Lung (tissue), 12 donors: ENCODE measurements around the gene NKTR. TPM values are rescaled to one million over a fixed set of nuclear protein-coding genes. Genes with fewer than 3 reads are reported as not detected.

Experiments used
- ATAC-seq: fragments of 200-7000 bp; cut with Tn5 transposase; one replicate; pipeline ENCODE4 v1.9.1; 2020; ENCODE audit warnings: moderate number of reproducible peaks; ENCODE audit not compliant: insufficient read depth, low FRiP score
- DNase-seq, 3 donors: peaks; one replicate each; pipeline ENCODE4 v3.0.0-alpha.2; 2013 to 2017
- H3K27ac ChIP-seq, 2 donors: one replicate each; pipeline ENCODE4 v1.5.1; 2013; ENCODE audit warnings: mild to moderate bottlenecking in 2 of 2, moderate library complexity in 2 of 2, control low read depth in 1 of 2, inconsistent platforms in 1 of 2, low read depth in 1 of 2, low read length in 1 of 2
- H3K27me3 ChIP-seq, 3 donors: one replicate each; pipeline ENCODE4 v1.5.1; 2013; ENCODE audit warnings: low read length in 2 of 3; ENCODE audit not compliant: control insufficient read depth in 3 of 3, insufficient read depth in 3 of 3
- H3K36me3 ChIP-seq, 4 donors: one replicate each; pipeline ENCODE4 v1.5.1; 2013; ENCODE audit warnings: low read length in 4 of 4, mild to moderate bottlenecking in 1 of 4, moderate library complexity in 1 of 4; ENCODE audit not compliant: control insufficient read depth in 4 of 4, insufficient read depth in 4 of 4
- H3K4me1 ChIP-seq, 5 donors: one replicate each; pipeline ENCODE4 v1.5.1; 2013; ENCODE audit warnings: low read length in 5 of 5, mild to moderate bottlenecking in 2 of 5, moderate library complexity in 1 of 5; ENCODE audit not compliant: control insufficient read depth in 5 of 5, insufficient read depth in 5 of 5
- H3K4me3 ChIP-seq: one replicate; pipeline ENCODE4 v1.5.1; 2013; ENCODE audit warnings: mild to moderate bottlenecking, control low read depth, moderate library complexity
- H3K9ac ChIP-seq, 2 donors: one replicate each; pipeline ENCODE4 v1.5.1; 2013; ENCODE audit warnings: low read length in 2 of 2, control low read depth in 1 of 2; ENCODE audit not compliant: insufficient read depth in 1 of 2
- H3K9me3 ChIP-seq, 4 donors: one replicate each; pipeline ENCODE4 v1.5.1; 2013; ENCODE audit warnings: low read length in 3 of 4, mild to moderate bottlenecking in 1 of 4, moderate library complexity in 1 of 4; ENCODE audit not compliant: control insufficient read depth in 4 of 4, insufficient read depth in 3 of 4
- WGBS, 2 donors: extraction: QIAGEN DNeasy Blood & Tissue Kit; methylation state at CpG; one replicate each; pipeline ENCODE4 v1.1.7; 2013; 5-methylcytosine and 5-hydroxymethylcytosine counted together
- polyA plus RNA-seq, 2 donors: library from polyadenylated mRNA; stranded (reverse); fragments of 200-250 nt; gene quantifications; one replicate each; pipeline ENCODE4 v1.2.1, GENCODE V29; 2013
- total RNA-seq, 2 donors: library from RNA; depleted of rRNA in 1 of 2; stranded (reverse); fragments of >200 nt in 1 of 2; gene quantifications; one replicate each; pipeline ENCODE4 v1.2.1, GENCODE V29; 2014 to 2021
- TF ChIP-seq, protein P1 (sequence below): IDR thresholded peaks from 2 replicates; pipeline ENCODE4 v1.5.1; 2012; ENCODE audit warnings: mild to moderate bottlenecking; ENCODE audit errors: control extremely low read depth, extremely low read depth
- donor health status: control.
- donor health status: control.
- donor health status: Bipolar disorder and iron deficiency.
- donor health status: healthy.
- donor health status: DM: yes; HTN: yes; CAD: no.

NKTR gene
- total and polyA plus RNA-seq, 4 donors, result 15.3 to 291 (median 52.9) TPM

DNA sequence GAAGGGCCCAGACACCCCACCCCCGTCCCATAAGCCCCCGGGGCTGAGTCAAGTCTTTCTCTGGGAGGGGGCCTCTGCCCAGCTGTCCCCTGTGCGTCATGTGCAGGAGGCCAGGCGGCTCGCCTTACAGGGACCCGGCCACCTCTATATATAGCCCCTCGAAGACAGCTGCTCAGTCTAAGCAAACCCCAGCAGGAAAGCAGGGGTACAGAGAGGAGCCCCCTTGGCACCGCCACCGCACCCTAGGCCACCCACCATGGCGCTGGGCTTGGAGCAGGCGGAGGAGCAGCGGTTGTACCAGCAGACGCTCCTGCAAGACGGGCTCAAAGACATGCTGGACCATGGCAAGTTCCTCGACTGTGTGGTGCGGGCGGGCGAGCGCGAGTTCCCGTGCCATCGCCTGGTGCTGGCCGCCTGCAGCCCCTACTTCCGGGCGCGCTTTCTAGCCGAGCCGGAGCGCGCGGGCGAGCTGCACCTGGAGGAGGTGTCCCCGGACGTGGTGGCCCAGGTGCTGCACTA is 84.9 kb downstream of the NKTR start, which contains the start of gene KLHL40:
KLHL40 (plus strand) TSS at position 175 of the 519 bp plus-strand sequence; CDS start at position 257, 82 bp downstream.
- TF ChIP-seq, protein P1, sequence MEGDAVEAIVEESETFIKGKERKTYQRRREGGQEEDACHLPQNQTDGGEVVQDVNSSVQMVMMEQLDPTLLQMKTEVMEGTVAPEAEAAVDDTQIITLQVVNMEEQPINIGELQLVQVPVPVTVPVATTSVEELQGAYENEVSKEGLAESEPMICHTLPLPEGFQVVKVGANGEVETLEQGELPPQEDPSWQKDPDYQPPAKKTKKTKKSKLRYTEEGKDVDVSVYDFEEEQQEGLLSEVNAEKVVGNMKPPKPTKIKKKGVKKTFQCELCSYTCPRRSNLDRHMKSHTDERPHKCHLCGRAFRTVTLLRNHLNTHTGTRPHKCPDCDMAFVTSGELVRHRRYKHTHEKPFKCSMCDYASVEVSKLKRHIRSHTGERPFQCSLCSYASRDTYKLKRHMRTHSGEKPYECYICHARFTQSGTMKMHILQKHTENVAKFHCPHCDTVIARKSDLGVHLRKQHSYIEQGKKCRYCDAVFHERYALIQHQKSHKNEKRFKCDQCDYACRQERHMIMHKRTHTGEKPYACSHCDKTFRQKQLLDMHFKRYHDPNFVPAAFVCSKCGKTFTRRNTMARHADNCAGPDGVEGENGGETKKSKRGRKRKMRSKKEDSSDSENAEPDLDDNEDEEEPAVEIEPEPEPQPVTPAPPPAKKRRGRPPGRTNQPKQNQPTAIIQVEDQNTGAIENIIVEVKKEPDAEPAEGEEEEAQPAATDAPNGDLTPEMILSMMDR, result no peak
- ATAC-seq, result no peak
- Histone ChIP-seq H3K27ac (peak within 1 kb of the TSS in 1 of 2 donors; percentile 77), H3K4me1 (peaks cover 0 to 7% (median 0%) of the 10 kb centered on the region in 5 donors), H3K9ac (no peak within 1 kb of the TSS), H3K36me3 (no peaks in the 10 kb centered on the region), H3K9me3 (peaks cover 0 to 6% (median 0%) of the 10 kb centered on the region in 4 donors), H3K4me3 (no peak within 1 kb of the TSS), H3K27me3 (peaks cover 0 to 28% (median 15%) of the 10 kb centered on the region in 3 donors)
- 45 to 50% methylated on average over 34 of the region's 34 CpGs for whole genome bisulfite sequencing, 2 donors
- DNase-seq, result peak in 1 of 3 donors; percentile 9

- H3K27me3 ChIP-seq, result peaks cover 0 to 28% (median 15%) of the 10 kb centered on the region in 3 donors
- peaks cover 0 to 7% (median 0%) of the 10 kb centered on the region in 5 donors for H3K4me1 ChIP-seq
- TF ChIP-seq, protein P1, result no peak
- H3K9ac ChIP-seq, result no peak overlapping the region
- no peak overlapping the region for H3K27ac ChIP-seq
- ATAC-seq, result no peak
- 37 to 41% methylated on average over 79 to 80 of the region's 80 CpGs for WGBS, 2 donors
- H3K36me3 ChIP-seq, result no peaks in the 10 kb centered on the region
- peaks cover 0 to 6% (median 0%) of the 10 kb centered on the region in 4 donors for H3K9me3 ChIP-seq
- DNase-seq, result peak in 1 of 3 donors; percentile 25
- H3K4me3 ChIP-seq, result no peak overlapping the region
Observed at GRCh38 chr3:42685891-42686820, 85.7 kb downstream of the NKTR start.

- Histone ChIP-seq H3K27me3 (peaks cover 0 to 28% (median 15%) of the 10 kb centered on the region in 3 donors), H3K9ac (no peak overlapping the region), H3K4me3 (no peak overlapping the region), H3K36me3 (no peaks in the 10 kb centered on the region), H3K4me1 (peaks cover 0 to 7% (median 0%) of the 10 kb centered on the region in 5 donors), H3K9me3 (peaks cover 0 to 6% (median 0%) of the 10 kb centered on the region in 4 donors), H3K27ac (no peak overlapping the region)
- DNase-seq (no peak), ATAC-seq (no peak)
- 90 to 94% methylated on average over 7 of the region's 7 CpGs for WGBS, 2 donors
- TF ChIP-seq, protein P1, result no peak
Observed at GRCh38 chr3:42686832-42687650, 86.6 kb downstream of the NKTR start.
